ENCODE measurements around the gene LARP4B. TPM values are rescaled to one million over a fixed set of nuclear protein-coding genes. Genes with fewer than 3 reads are reported as not detected.

LARP4B gene
- total and polyA plus RNA-seq, 2 of the 13 experiments (the other 11 are each of a cell fraction or from before 2014, with no cell fraction given), result 19.5 to 30.2 TPM

GRCh38 chr10:774223-774622 lies 157.3 kb downstream of the LARP4B start (continued):
- TF ChIP-seq, protein P1, sequence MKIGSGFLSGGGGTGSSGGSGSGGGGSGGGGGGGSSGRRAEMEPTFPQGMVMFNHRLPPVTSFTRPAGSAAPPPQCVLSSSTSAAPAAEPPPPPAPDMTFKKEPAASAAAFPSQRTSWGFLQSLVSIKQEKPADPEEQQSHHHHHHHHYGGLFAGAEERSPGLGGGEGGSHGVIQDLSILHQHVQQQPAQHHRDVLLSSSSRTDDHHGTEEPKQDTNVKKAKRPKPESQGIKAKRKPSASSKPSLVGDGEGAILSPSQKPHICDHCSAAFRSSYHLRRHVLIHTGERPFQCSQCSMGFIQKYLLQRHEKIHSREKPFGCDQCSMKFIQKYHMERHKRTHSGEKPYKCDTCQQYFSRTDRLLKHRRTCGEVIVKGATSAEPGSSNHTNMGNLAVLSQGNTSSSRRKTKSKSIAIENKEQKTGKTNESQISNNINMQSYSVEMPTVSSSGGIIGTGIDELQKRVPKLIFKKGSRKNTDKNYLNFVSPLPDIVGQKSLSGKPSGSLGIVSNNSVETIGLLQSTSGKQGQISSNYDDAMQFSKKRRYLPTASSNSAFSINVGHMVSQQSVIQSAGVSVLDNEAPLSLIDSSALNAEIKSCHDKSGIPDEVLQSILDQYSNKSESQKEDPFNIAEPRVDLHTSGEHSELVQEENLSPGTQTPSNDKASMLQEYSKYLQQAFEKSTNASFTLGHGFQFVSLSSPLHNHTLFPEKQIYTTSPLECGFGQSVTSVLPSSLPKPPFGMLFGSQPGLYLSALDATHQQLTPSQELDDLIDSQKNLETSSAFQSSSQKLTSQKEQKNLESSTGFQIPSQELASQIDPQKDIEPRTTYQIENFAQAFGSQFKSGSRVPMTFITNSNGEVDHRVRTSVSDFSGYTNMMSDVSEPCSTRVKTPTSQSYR (CRISPR knock-in tag; IDR thresholded peaks at IDR 0.05; ENCODE audit: borderline replicate concordance), result no peak
- TF ChIP-seq TBP (CRISPR knock-in tag; IDR thresholded peaks at IDR 0.05), result no peak

DNA sequence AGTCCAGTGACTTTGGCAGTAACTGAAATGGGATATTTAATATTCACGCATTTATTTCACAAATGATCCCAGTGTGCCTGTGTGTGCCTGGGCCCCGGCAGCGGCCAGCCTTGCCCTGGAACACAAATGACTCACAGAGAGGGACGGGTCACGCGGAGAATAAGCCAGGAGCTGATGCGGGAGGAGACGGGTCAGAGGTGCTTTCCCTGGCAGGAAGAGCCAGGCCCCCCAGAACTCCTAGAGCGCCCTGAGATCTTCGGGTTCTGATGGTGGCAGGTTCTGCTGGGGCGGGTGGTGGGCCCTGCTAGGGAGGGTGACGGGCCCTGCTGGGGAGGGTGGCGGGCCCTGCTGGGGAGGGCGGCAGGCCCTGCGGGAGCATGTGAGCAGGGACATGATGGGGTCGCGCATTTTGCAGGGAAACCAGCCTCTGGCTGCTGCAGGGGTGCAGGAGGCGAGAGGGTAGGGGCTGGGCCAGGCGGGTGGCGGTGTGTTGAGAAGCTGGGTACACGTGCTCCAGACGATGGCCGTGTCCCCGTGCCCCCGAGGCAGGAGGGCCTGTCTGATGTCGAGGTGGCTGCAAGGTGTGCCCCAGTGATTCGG lies 157.8 kb downstream of the LARP4B start:
- FAIRE-seq (no peak), ATAC-seq (peak; percentile 34; the same call in 1 of the 3 replicates), DNase-seq (ENCODE audit: low spot score) (no peak)
- 44% methylated on average over 18 of the region's 27 CpGs for WGBS (ENCODE audit: low lambda C conversion rate)
- TF ChIP-seq ZBTB1 (CRISPR knock-in tag; IDR thresholded peaks at IDR 0.05; ENCODE audit: borderline replicate concordance), result no peak
- no peak for TF ChIP-seq ZBTB25 (CRISPR knock-in tag; IDR thresholded peaks at IDR 0.05)
- TF ChIP-seq ZNF138 (CRISPR knock-in tag; IDR thresholded peaks at IDR 0.05; ENCODE audit: low read depth), result no peak
- no peak for TF ChIP-seq ZZZ3 (CRISPR knock-in tag; IDR thresholded peaks at IDR 0.05; ENCODE audit: borderline replicate concordance)
- no peak for TF ChIP-seq ZMAT3 (CRISPR knock-in tag; conservative IDR thresholded peaks at IDR 0.05)
- no peak for TF ChIP-seq NR0B2 (CRISPR knock-in tag; IDR thresholded peaks at IDR 0.05)
- no peak for TF ChIP-seq SIX4 (CRISPR knock-in tag; IDR thresholded peaks at IDR 0.05)
- no peak for TF ChIP-seq SNAI1 (CRISPR knock-in tag; IDR thresholded peaks at IDR 0.05; ENCODE audit: borderline replicate concordance)
- TF ChIP-seq NR3C1 (CRISPR knock-in tag; IDR thresholded peaks at IDR 0.05), result no peak
- TF ChIP-seq WIZ (CRISPR knock-in tag; IDR thresholded peaks at IDR 0.05), result no peak
- Histone ChIP-seq H3K27ac (ENCODE audit: extremely low read length, insufficient read depth, low read length) (no peak overlapping the region), H2AFZ (ENCODE audit: low read length) (no peak overlapping the region), H3K4me1 (ENCODE audit: insufficient read depth, low read length) (no peaks in the 10 kb centered on the region), H3K27me3 (ENCODE audit: control insufficient read depth in 1 of 2, insufficient read depth in 2 of 2, low read length in 2 of 2) (peaks cover 8 to 56% of the 10 kb centered on the region in 2 experiments; a peak in 4 of 5 replicates), H3K36me3 (replicated peaks in 1 of 2; ENCODE audit: control insufficient read depth in 1 of 2, insufficient read depth in 2 of 2, low read length in 2 of 2) (no peaks in the 10 kb centered on the region), H3K79me2 (ENCODE audit: insufficient read depth, low read length) (no peaks in the 10 kb centered on the region), H3K9me3 (ENCODE audit: low read length) (no peaks in the 10 kb centered on the region), H3K4me3 (replicated peaks in 1 of 3; ENCODE audit: insufficient read depth in 1 of 3, low read depth in 2 of 3, low read length in 3 of 3) (no peak overlapping the region), H3K9ac (ENCODE audit: insufficient read depth, low read depth, low read length) (no peak overlapping the region), H4K20me1 (ENCODE audit: insufficient read depth, low read length) (no peaks in the 10 kb centered on the region), H3K4me2 (ENCODE audit: low read depth, low read length) (no peak overlapping the region)
- in situ Hi-C loops (cut with HindIII; ENCODE audit: extremely low pct_ligation_motif_present, low pct_unique_long_range_greater_than_20kb), result no loop called here
- no TSS peak for BruUV-seq (replicated peaks)
- ChIA-PET CTCF (ENCODE audit: low intra/inter-chr PET ratio, low total read pairs) (no interaction called here), POLR2A (no interaction called here)
- intact Hi-C loops (cut with micrococcal nuclease; ENCODE audit: unreplicated experiment), result no loop called here
